GM19351 (cell line): ENCODE measurements around the gene TASP1.

Source experiments
- ATAC-seq: cut with Tn5 transposase; IDR thresholded peaks from one replicate; pipeline ENCODE4 v1.9.1; 2021; ENCODE audit warnings: mild to moderate bottlenecking, moderate library complexity; ENCODE audit not compliant: unreplicated experiment

Gene TASP1

GRCh38 chr20:13574071-13574470, 64.7 kb downstream of the TASP1 start:
- ATAC-seq, result no peak

GRCh38 chr20:13571662-13572061, 67.1 kb downstream of the TASP1 start:
- no peak for ATAC-seq

GRCh38 chr20:13567663-13568062, 71.1 kb downstream of the TASP1 start:
- ATAC-seq, result no peak

GRCh38 chr20:13563854-13564253, 74.9 kb downstream of the TASP1 start:
- no peak for ATAC-seq

- no peak for ATAC-seq
Measured at GRCh38 chr20:13554706-13555105, 84.0 kb downstream of the TASP1 start.

- ATAC-seq, result no peak
Measured at GRCh38 chr20:13554076-13554475, 84.7 kb downstream of the TASP1 start.

- ATAC-seq, result no peak
Measured at GRCh38 chr20:13552061-13552460, 86.7 kb downstream of the TASP1 start.

- ATAC-seq, result no peak
Measured at GRCh38 chr20:13549451-13549850, 89.3 kb downstream of the TASP1 start.

GRCh38 chr20:13546497-13547131, 92.1 kb downstream of the TASP1 start:
- peak; percentile 94 for ATAC-seq

- ATAC-seq, result no peak
Measured at GRCh38 chr20:13545790-13546189, 92.9 kb downstream of the TASP1 start.

- ATAC-seq, result no peak
Measured at GRCh38 chr20:13543783-13544182, 94.9 kb downstream of the TASP1 start.

- no peak for ATAC-seq
Measured at GRCh38 chr20:13535627-13536026, 103.1 kb downstream of the TASP1 start.

- ATAC-seq, result no peak
Measured at GRCh38 chr20:13533946-13534345, 104.8 kb downstream of the TASP1 start.

GRCh38 chr20:13530146-13530545, 108.6 kb downstream of the TASP1 start:
- ATAC-seq, result no peak

GRCh38 chr20:13526551-13526950, 112.2 kb downstream of the TASP1 start:
- no peak for ATAC-seq

GRCh38 chr20:13525225-13525940, 113.3 kb downstream of the TASP1 start:
- ATAC-seq, result no peak

GRCh38 chr20:13524339-13524738, 114.4 kb downstream of the TASP1 start:
- ATAC-seq, result no peak

GRCh38 chr20:13517831-13518230, 120.9 kb downstream of the TASP1 start:
- no peak for ATAC-seq

GRCh38 chr20:13515796-13516558, 122.8 kb downstream of the TASP1 start:
- no peak for ATAC-seq

- ATAC-seq, result no peak
Measured at GRCh38 chr20:13515291-13515690, 123.4 kb downstream of the TASP1 start.

GRCh38 chr20:13510837-13511488, 127.8 kb downstream of the TASP1 start:
- no peak for ATAC-seq
